Heart left ventricle (tissue), 16 donors: Measurements from ENCODE around the gene RBMS3. TPM values are rescaled to one million over a fixed set of nuclear protein-coding genes. Genes with fewer than 3 reads are reported as not detected.

Source experiments
- ATAC-seq, 4 donors: fragments of 200-7000 bp; cut with Tn5 transposase; one replicate each; pipeline ENCODE4 v1.9.1; 2020 to 2022; ENCODE audit warnings: moderate library complexity in 4 of 4, mild to moderate bottlenecking in 3 of 4, moderate number of reproducible peaks in 1 of 4
- DNase-seq, 5 donors: peaks; one replicate each; pipeline ENCODE4 v3.0.0-alpha.2; 2020
- H3K27ac ChIP-seq, 12 donors: fragments of 200-600 bp; sonication (generic) in 4 of 12; one replicate each; pipeline versions ENCODE4 v1.5.0 to v1.8.0; 2016 to 2022; ENCODE audit warnings: mild to moderate bottlenecking in 2 of 12
- H3K27me3 ChIP-seq, 9 donors: fragments of 200-600 bp; sonication (generic) in 2 of 9; one replicate each; pipeline versions ENCODE4 v1.5.1 to v1.8.0; 2016 to 2022; ENCODE audit warnings: mild to moderate bottlenecking in 3 of 9
- H3K36me3 ChIP-seq, 9 donors: fragments of 200-600 bp; sonication (generic) in 2 of 9; one replicate each; pipeline versions ENCODE4 v1.5.0 to v1.8.0; 2018 to 2022; ENCODE audit warnings: mild to moderate bottlenecking in 2 of 9
- H3K4me1 ChIP-seq, 12 donors: fragments of 200-600 bp; sonication (generic) in 4 of 12; one replicate each; pipeline versions ENCODE4 v1.5.0 to v1.8.0; 2016 to 2022; ENCODE audit warnings: mild to moderate bottlenecking in 3 of 12
- H3K4me3 ChIP-seq, 12 donors: fragments of 200-600 bp; sonication (generic) in 4 of 12; one replicate each; pipeline versions ENCODE4 v1.5.0 to v1.8.0; 2017 to 2022; ENCODE audit warnings: mild to moderate bottlenecking in 9 of 12, moderate library complexity in 4 of 12
- H3K9me3 ChIP-seq, 12 donors: fragments of 200-600 bp; sonication (generic) in 4 of 12; one replicate each; pipeline versions ENCODE4 v1.5.0 to v1.8.0; 2016 to 2022; ENCODE audit warnings: mild to moderate bottlenecking in 1 of 12
- CTCF ChIP-seq, 12 donors: fragments of 200-600 bp; sonication (generic) in 4 of 12; IDR thresholded peaks; one replicate each; pipeline versions ENCODE4 v1.5.0 to v1.8.0; 2018 to 2022; ENCODE audit warnings: antibody characterized with exemption in 12 of 12, mild to moderate bottlenecking in 5 of 12
- POLR2A ChIP-seq, 2 donors: fragments of 450-650 bp; IDR thresholded peaks; one replicate each; pipeline ENCODE4 v1.6.1; 2017; ENCODE audit warnings: antibody characterized with exemption in 2 of 2, mild to moderate bottlenecking in 2 of 2, moderate library complexity in 2 of 2
- WGBS, 4 donors: extraction: QIAGEN DNeasy Blood & Tissue Kit in 2 of 4; methylation state at CpG; one replicate each; pipeline versions ENCODE4 v1.1.5 to v1.1.7; 2013 to 2018; 5-methylcytosine and 5-hydroxymethylcytosine counted together
- intact Hi-C, 10 donors: fragments of 100-400 bp; cut with DNase I; formaldehyde crosslinking; loops; one replicate each; pipeline versions ENCODE4 v1.11.1 to v1.14.2; 2022
- polyA plus RNA-seq, 2 donors: library from polyadenylated mRNA; stranded (reverse); fragments of 200-250 nt; gene quantifications; one replicate each; pipeline ENCODE4 v1.2.3, GENCODE V29; 2013
- total RNA-seq, 9 donors: library from RNA; depleted of rRNA in 2 of 9; stranded (reverse); fragments of >200 nt in 2 of 9; fragmentation: NEBNext Ultra II Directional in 3 of 9; extraction: Animal tissue kit (Norgen Biotek cat#: 25700) in 3 of 9; gene quantifications; one replicate each; pipeline versions ENCODE4 v1.1.0 to v1.2.4, GENCODE V29; 2016 to 2023
- donor health status: ischemic (EF 13 %, LVEDD 7.1; RV severe dilation, severe dysfunction).
- donor health status: healthy with polysubstance abuse.
- donor health status: DM: no; HTN: yes; CAD: no.
- donor health status: DM: no; HTN: no; CAD: no.
- donor health status: ischemic (EF 25% LVEDD 6.9; RV normal size, moderate dysfunction).
- donor health status: ischemic (EF 25% LVEDD 5.7; RV mildly dilated, moderate dysfunction).
- donor health status: healthy.
- donor health status: DM: yes; HTN: yes; CAD: no.
- donor health status: ischemic (EF 35%, LVEDD 5.7; RV mildly dilated, moderate dysfunction).
- donor health status: nonischemic (EF 11% LVEDD 7.7; RV severe dilation, severe dysfunction).
- donor health status: DM: yes; HTN: yes; CAD: no.
- donor health status: PGD.
- donor health status: ischemic (EF 29% LVEDD 5.4; RV normal size, mild dysfunction).
- donor health status: nonischemic (EF 23%, LVEDD 6.1; RV moderate dilation, normal function).

RBMS3 gene
- total and polyA plus RNA-seq, 11 donors = 4.8 to 35.6 (median 26.1) TPM

GRCh38 chr3:29880809-29881208, 599.9 kb downstream of the RBMS3 start:
- ATAC-seq = no peak
- intact Hi-C loops = no loop called here
- no peak for TF ChIP-seq POLR2A (IDR thresholded peaks at IDR 0.05)
- no peak for TF ChIP-seq CTCF (IDR thresholded peaks at IDR 0.05)
- WGBS, 4 donors = 77 to 95% (median 93%) methylated on average over 3 of the region's 3 CpGs
- Histone ChIP-seq H3K4me1 (no peaks in the 10 kb centered on the region), H3K36me3 (no peaks in the 10 kb centered on the region), H3K27me3 (no peaks in the 10 kb centered on the region), H3K27ac (no peak overlapping the region), H3K9me3 (no peaks in the 10 kb centered on the region), H3K4me3 (no peak overlapping the region)
- DNase-seq = no peak

- intact Hi-C loops = no loop called here
These were observed 606.6 kb downstream of the RBMS3 start for GRCh38 chr3:29887451-29887850.

GRCh38 chr3:29889215-29889614, 608.3 kb downstream of the RBMS3 start:
- no peaks in the 10 kb centered on the region for H3K9me3 ChIP-seq
- ATAC-seq (no peak), DNase-seq (no peak)
- peaks cover 0 to 23% (median 0%) of the 10 kb centered on the region in 12 donors for H3K4me1 ChIP-seq
- no peak overlapping the region for H3K4me3 ChIP-seq
- 84 to 99% (median 95%) methylated on average over 1 of the region's 1 CpG for WGBS, 4 donors
- no peak overlapping the region for H3K27ac ChIP-seq
- H3K36me3 ChIP-seq = peaks cover 0 to 11% (median 0%) of the 10 kb centered on the region in 9 donors
- intact Hi-C loops = no loop called here
- TF ChIP-seq CTCF (IDR thresholded peaks at IDR 0.05) (no peak), POLR2A (IDR thresholded peaks at IDR 0.05) (no peak)
- no peaks in the 10 kb centered on the region for H3K27me3 ChIP-seq

More at GRCh38 chr3:29887451-29887850, 606.6 kb downstream of the RBMS3 start:
- H3K27me3 ChIP-seq = no peaks in the 10 kb centered on the region
- peaks cover 0 to 23% (median 0%) of the 10 kb centered on the region in 12 donors for H3K4me1 ChIP-seq
- DNase-seq (no peak), ATAC-seq (no peak)
- H3K27ac ChIP-seq = no peak overlapping the region
- WGBS, 4 donors = 62 to 83% (median 81%) methylated on average over 2 of the region's 2 CpGs
- no peak for TF ChIP-seq POLR2A (IDR thresholded peaks at IDR 0.05)
- no peak for TF ChIP-seq CTCF (IDR thresholded peaks at IDR 0.05)
- H3K4me3 ChIP-seq = no peak overlapping the region
- peaks cover 0 to 11% (median 0%) of the 10 kb centered on the region in 9 donors for H3K36me3 ChIP-seq
- H3K9me3 ChIP-seq = no peaks in the 10 kb centered on the region

GRCh38 chr3:29890801-29891200, 609.9 kb downstream of the RBMS3 start:
- 81 to 90% (median 84%) methylated on average over 5 of the region's 5 CpGs for WGBS, 4 donors
- no peaks in the 10 kb centered on the region for H3K27me3 ChIP-seq
- ATAC-seq = no peak
- peaks cover 0 to 11% (median 0%) of the 10 kb centered on the region in 9 donors for H3K36me3 ChIP-seq
- H3K9me3 ChIP-seq = no peaks in the 10 kb centered on the region
- intact Hi-C loops = no loop called here
- peaks cover 0 to 23% (median 0%) of the 10 kb centered on the region in 12 donors for H3K4me1 ChIP-seq
- no peak overlapping the region for H3K27ac ChIP-seq
- no peak overlapping the region for H3K4me3 ChIP-seq
- no peak for DNase-seq
- TF ChIP-seq POLR2A (IDR thresholded peaks at IDR 0.05) (no peak), CTCF (IDR thresholded peaks at IDR 0.05) (no peak)
